Type B pancreatic cell (in vitro differentiated cells): ENCODE results near the gene JAZF1. TPM values are rescaled to one million over a fixed set of nuclear protein-coding genes. Genes with fewer than 3 reads are reported as not detected.

Experiments used
- DNase-seq: peaks from one replicate; pipeline ENCODE4 v3.0.0; 2021; ENCODE audit warnings: mixed read lengths; ENCODE audit not compliant: unreplicated experiment; ENCODE audit errors: extremely low spot score
- H3K27ac Mint-ChIP-seq: 2 replicates; pipeline ENCODE4 v1.8.0; 2021; ENCODE audit warnings: mild to moderate bottlenecking, mixed read lengths
- H3K27me3 Mint-ChIP-seq: 2 replicates; pipeline ENCODE4 v1.8.0; 2021; ENCODE audit warnings: mixed read lengths
- H3K36me3 Mint-ChIP-seq: 2 replicates; pipeline ENCODE4 v1.8.0; 2021; ENCODE audit warnings: mixed read lengths
- H3K4me1 Mint-ChIP-seq: one replicate; pipeline ENCODE4 v1.8.0; 2021; ENCODE audit warnings: mixed read lengths; ENCODE audit not compliant: unreplicated experiment
- H3K4me3 Mint-ChIP-seq: 2 replicates; pipeline ENCODE4 v1.8.0; 2021; ENCODE audit warnings: mild to moderate bottlenecking, mixed read lengths
- H3K9me3 Mint-ChIP-seq: 2 replicates; pipeline ENCODE4 v1.8.0; 2021; ENCODE audit warnings: mixed read lengths
- total RNA-seq: library from RNA; stranded (reverse); gene quantifications from 2 replicates; pipeline ENCODE4 v1.2.1, GENCODE V29; 2021; ENCODE audit warnings: low replicate concordance
- TF ChIP-seq, protein P1 (sequence below): fragments of 200-600 bp; sonication (generic); conservative IDR thresholded peaks from 2 replicates; pipeline ENCODE4 v1.5.0; 2021; ENCODE audit warnings: antibody characterized with exemption, mild to moderate bottlenecking

Gene JAZF1
- total RNA-seq, 1 donor from 2014 or later = 4.9 TPM

DNA sequence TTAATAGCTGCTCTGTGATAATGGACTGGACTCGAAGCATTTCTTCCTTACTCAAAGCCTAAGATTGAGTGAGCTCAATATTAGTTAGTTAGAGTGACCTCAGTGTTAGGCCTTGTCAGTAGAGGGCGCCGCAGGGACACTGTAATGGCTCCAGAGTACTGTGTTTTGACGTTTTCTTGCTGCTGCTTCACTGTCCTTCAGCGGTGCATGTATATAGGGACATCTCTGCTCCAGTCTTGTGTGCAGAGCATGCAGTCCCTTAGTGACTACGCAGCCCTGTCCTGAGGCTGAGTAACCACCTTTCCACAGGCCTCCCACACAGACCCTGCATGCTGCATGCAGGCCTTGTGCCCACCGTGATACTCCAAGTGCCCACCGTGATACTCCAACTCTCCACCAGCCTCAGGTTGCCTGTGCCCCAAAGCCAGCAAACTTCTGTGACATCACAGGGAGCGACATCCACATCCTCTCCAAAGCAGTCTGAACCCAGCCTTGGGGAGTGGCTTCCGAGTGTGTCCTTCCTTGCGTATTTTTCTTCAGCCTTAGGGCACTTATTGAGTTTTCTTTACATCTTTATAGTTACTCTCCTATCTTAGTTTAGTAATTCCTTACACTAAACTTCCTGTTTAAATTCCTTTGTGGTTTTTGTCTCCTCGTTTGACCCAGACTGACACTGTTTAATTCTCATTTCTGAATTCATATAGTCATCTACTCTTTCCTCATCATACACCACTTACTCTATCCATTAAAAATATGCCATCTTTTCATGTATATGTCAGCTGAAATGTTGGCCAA is 118.2 kb downstream of the JAZF1 start:
- TF ChIP-seq, protein P1, sequence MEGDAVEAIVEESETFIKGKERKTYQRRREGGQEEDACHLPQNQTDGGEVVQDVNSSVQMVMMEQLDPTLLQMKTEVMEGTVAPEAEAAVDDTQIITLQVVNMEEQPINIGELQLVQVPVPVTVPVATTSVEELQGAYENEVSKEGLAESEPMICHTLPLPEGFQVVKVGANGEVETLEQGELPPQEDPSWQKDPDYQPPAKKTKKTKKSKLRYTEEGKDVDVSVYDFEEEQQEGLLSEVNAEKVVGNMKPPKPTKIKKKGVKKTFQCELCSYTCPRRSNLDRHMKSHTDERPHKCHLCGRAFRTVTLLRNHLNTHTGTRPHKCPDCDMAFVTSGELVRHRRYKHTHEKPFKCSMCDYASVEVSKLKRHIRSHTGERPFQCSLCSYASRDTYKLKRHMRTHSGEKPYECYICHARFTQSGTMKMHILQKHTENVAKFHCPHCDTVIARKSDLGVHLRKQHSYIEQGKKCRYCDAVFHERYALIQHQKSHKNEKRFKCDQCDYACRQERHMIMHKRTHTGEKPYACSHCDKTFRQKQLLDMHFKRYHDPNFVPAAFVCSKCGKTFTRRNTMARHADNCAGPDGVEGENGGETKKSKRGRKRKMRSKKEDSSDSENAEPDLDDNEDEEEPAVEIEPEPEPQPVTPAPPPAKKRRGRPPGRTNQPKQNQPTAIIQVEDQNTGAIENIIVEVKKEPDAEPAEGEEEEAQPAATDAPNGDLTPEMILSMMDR = peak; percentile 74

DNA sequence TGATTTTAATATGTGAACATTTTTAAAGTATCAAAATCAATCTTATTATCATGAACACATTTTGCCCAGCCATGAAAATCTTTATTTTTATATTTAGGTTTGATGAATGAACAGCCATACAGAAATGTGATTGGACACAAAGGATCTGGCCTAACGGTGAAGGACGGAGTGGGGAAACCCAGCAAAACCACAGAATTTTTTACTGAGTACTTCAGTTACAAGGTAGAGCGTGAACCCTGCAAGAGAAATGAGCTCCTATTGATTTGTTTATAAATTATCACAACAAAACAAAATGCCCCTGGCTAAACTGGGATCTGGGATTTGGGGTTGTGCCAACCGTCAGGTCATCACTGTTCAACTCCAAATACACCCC is 118.8 kb downstream of the JAZF1 start:
- Mint-ChIP-seq H3K9me3 (no peaks in the 10 kb centered on the region), H3K27ac (no peak overlapping the region), H3K27me3 (peaks cover 6% of the 10 kb centered on the region), H3K4me3 (no peak overlapping the region), H3K4me1 (peaks cover 11% of the 10 kb centered on the region), H3K36me3 (no peaks in the 10 kb centered on the region)
- no peak for DNase-seq
- TF ChIP-seq, protein P1 = no peak

More for the DNA sequence above, 118.2 kb downstream of the JAZF1 start:
- no peaks in the 10 kb centered on the region for H3K36me3 Mint-ChIP-seq
- H3K27ac Mint-ChIP-seq = peak overlapping the region; percentile 0
- peaks cover 6% of the 10 kb centered on the region for H3K27me3 Mint-ChIP-seq
- H3K4me1 Mint-ChIP-seq = peaks cover 11% of the 10 kb centered on the region
- no peak for DNase-seq
- H3K4me3 Mint-ChIP-seq = no peak overlapping the region
- no peaks in the 10 kb centered on the region for H3K9me3 Mint-ChIP-seq

DNA sequence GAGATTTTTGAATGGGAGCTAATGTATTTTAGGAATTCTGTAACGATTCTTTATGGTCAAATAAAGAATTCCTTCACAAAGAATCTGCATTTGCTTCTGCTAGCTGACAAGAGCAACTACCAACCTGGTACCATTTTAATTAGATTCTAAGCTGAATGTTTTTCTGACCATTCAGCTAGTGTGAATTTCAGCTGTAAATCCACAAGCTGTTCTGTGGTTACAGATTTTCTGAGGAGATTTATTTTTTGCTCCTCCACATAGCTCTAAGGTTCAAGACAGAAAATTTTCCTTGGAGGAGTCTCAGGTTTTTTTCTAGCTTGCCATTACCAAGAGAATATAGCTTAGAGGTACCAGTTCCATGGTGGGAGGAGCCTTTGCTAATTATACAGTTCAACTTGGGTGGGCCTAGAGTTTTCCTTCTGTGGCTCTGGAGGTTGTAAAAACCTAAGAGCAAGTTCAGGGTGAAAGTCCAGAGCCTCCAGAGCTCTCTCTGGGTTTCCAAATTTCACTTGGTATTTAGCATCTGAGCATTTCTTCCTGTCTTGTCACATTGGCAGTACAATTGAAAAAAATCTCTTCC is 120.1 kb downstream of the JAZF1 start:
- TF ChIP-seq, protein P1 = no peak
- no peaks in the 10 kb centered on the region for H3K9me3 Mint-ChIP-seq
- peaks cover 8% of the 10 kb centered on the region for H3K27me3 Mint-ChIP-seq
- H3K27ac Mint-ChIP-seq = no peak overlapping the region
- no peak for DNase-seq
- H3K36me3 Mint-ChIP-seq = no peaks in the 10 kb centered on the region
- peaks cover 11% of the 10 kb centered on the region for H3K4me1 Mint-ChIP-seq
- no peak overlapping the region for H3K4me3 Mint-ChIP-seq

DNA sequence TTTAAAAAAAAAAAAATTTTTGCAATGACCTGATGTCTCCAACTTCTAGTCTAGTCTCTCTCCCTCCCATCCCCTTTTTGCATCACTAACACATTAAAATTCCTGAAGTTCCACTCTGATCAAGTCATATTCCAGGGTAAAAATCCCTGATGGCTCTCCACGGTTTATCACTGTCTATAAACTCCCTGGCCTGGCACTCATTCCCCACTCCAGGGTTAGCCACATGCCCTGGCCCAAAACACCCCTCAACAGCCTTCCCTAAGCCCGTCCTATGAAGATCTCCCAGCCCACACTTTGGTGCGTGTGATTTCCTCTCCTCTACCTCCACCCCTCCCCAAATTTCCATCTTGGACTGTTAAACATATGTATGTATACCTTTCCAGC is 125.4 kb downstream of the JAZF1 start:
- Mint-ChIP-seq H3K4me3 (no peak overlapping the region), H3K9me3 (no peaks in the 10 kb centered on the region), H3K27me3 (peaks cover 3% of the 10 kb centered on the region), H3K36me3 (no peaks in the 10 kb centered on the region), H3K27ac (no peak overlapping the region), H3K4me1 (no peaks in the 10 kb centered on the region)
- TF ChIP-seq, protein P1 = no peak
- no peak for DNase-seq

DNA sequence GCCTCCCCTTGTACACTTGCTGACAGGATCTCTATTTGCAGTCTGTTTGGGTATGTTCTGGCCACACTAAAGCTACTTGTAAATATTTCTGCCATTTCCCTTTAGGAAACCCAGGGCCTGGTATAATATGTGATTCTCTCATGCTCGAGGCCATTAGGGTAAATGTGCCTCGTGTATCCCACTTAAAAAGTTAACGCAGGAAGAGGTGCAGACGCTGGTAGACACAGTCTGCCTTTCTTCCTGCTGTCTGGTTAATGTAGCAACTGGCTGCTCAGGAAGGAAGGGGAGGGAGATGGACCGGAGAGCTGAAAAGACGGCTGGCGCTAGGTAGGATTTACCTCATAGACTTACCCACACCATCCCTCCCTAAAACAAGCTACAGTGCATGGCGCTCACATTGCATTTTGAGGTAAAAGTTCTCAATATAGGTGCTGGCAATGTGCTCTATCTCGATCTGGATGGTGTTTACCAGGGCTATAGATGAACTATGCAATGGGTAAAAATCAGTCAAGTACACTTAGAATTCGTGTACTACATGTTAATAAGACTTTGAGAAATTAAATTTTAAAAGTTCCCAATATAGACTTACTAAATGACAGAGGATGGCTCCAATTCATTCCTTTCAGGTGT is 125.9 kb downstream of the JAZF1 start:
- no peaks in the 10 kb centered on the region for H3K36me3 Mint-ChIP-seq
- H3K4me3 Mint-ChIP-seq = no peak overlapping the region

More for the DNA sequence above, 125.9 kb downstream of the JAZF1 start:
- H3K27ac Mint-ChIP-seq = no peak overlapping the region
- DNase-seq = no peak
- TF ChIP-seq, protein P1 = no peak
- peaks cover 3% of the 10 kb centered on the region for H3K27me3 Mint-ChIP-seq
- no peaks in the 10 kb centered on the region for H3K4me1 Mint-ChIP-seq
- no peaks in the 10 kb centered on the region for H3K9me3 Mint-ChIP-seq
